PFSK-1 (cell line): Measurements from ENCODE around the gene TTYH2.

Experiments used
- FOXP2 ChIP-seq: optimal IDR thresholded peaks from 2 replicates; pipeline ENCODE3; 2011; ENCODE audit warnings: borderline replicate concordance, control low read depth, inconsistent platforms; ENCODE audit not compliant: insufficient read depth; ENCODE audit errors: extremely low read length, extremely low read depth
- POLR2AphosphoS5 ChIP-seq: IDR thresholded peaks from 2 replicates; pipeline ENCODE4 v1.6.1; 2012; ENCODE audit warnings: low read depth, mild to moderate bottlenecking, control low read depth, low read length, moderate library complexity
- SIN3A ChIP-seq: IDR thresholded peaks from 2 replicates; pipeline ENCODE4 v1.6.1; 2012; ENCODE audit warnings: mild to moderate bottlenecking, low read length, moderate library complexity, borderline replicate concordance; ENCODE audit not compliant: insufficient read depth
- TAF1 ChIP-seq: IDR thresholded peaks from 2 replicates; pipeline ENCODE4 v1.6.1; 2012; ENCODE audit warnings: low read length, control low read depth, borderline replicate concordance; ENCODE audit not compliant: insufficient read depth
- TF ChIP-seq, protein P1 (sequence below), 2 experiments: IDR thresholded peaks; 2 replicates each; pipeline versions ENCODE4 v1.6.1 to v1.8.0; 2011 to 2012; ENCODE audit warnings: low read depth in 2 of 2, low read length in 2 of 2, control low read depth in 1 of 2, inconsistent platforms in 1 of 2, mild to moderate bottlenecking in 1 of 2, moderate library complexity in 1 of 2; ENCODE audit not compliant: insufficient read depth in 1 of 2

The TTYH2 gene

DNA sequence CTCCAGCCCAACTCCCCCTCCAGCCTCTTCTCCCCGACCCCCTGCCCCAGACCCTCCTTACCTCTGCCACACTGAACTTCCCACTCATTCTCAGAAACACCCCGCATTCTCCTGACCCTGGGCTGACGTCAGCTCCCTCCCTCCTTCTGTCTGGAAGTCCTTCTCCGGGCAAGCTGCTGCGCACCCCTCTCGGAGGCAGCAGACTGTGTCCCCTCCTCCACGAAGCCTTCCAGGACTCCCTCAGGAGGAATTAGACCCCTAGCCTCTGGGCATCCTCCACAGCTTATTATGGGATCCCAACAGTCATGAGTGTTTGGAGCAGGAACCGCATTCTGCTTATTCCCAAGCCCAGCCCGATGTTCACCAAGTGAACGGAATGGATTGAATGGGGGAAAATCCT is 13.3 kb upstream of the TTYH2 start:
- TF ChIP-seq, protein P1, sequence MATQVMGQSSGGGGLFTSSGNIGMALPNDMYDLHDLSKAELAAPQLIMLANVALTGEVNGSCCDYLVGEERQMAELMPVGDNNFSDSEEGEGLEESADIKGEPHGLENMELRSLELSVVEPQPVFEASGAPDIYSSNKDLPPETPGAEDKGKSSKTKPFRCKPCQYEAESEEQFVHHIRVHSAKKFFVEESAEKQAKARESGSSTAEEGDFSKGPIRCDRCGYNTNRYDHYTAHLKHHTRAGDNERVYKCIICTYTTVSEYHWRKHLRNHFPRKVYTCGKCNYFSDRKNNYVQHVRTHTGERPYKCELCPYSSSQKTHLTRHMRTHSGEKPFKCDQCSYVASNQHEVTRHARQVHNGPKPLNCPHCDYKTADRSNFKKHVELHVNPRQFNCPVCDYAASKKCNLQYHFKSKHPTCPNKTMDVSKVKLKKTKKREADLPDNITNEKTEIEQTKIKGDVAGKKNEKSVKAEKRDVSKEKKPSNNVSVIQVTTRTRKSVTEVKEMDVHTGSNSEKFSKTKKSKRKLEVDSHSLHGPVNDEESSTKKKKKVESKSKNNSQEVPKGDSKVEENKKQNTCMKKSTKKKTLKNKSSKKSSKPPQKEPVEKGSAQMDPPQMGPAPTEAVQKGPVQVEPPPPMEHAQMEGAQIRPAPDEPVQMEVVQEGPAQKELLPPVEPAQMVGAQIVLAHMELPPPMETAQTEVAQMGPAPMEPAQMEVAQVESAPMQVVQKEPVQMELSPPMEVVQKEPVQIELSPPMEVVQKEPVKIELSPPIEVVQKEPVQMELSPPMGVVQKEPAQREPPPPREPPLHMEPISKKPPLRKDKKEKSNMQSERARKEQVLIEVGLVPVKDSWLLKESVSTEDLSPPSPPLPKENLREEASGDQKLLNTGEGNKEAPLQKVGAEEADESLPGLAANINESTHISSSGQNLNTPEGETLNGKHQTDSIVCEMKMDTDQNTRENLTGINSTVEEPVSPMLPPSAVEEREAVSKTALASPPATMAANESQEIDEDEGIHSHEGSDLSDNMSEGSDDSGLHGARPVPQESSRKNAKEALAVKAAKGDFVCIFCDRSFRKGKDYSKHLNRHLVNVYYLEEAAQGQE (IDR thresholded peaks at IDR 0.05; ENCODE audit: insufficient read depth in 1 of 2, low read depth in 2 of 2, low read length in 2 of 2) = no peak
- TF ChIP-seq FOXP2 (no peak), TAF1 (no peak), POLR2AphosphoS5 (no peak), SIN3A (no peak)

DNA sequence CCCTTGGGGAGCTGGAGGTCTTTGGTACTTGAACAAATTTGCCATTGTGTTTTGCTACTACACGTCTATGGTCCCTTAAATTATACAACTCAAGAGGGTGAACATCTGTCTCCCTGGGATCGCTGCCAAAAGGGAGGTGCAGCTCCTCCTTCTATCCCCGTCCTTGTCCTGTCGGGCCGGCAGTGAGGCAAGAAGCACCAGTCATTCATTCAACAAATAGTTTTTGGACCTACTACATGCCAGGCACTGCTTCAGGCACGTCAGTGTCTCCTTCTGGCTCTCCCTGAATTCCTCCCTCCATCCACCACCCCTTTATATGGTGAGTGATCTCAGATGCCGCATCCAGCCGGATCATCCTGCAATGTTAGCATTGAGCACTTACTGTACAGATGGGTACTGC is 12.1 kb upstream of the TTYH2 start:
- TF ChIP-seq POLR2AphosphoS5 (no peak), FOXP2 (no peak), SIN3A (no peak), TAF1 (no peak)
- TF ChIP-seq, protein P1 (IDR thresholded peaks at IDR 0.05; ENCODE audit: insufficient read depth in 1 of 2, low read depth in 2 of 2, low read length in 2 of 2) = no peak

DNA sequence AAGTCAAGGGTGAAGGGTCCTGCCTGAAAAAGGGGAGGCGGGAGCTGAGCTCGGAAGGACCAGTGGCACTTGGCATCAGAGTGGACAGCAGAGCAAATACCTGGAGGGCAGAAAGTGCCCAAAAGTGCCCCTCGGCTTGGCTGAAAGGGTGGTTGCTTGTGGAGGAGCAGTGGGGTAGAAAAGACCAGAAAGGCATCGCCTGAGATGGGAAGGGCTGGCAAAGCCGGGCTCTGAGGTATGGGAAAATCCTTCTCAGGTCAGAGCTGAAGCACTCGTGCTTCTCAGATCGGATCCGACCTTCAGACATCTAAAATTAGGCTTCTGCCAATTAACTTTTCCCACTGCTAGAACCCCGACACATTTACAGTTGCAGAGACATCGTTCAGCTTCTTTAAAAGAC is 11.4 kb upstream of the TTYH2 start:
- no peak for TF ChIP-seq SIN3A
- TF ChIP-seq FOXP2 = no peak
- no peak for TF ChIP-seq POLR2AphosphoS5
- TF ChIP-seq TAF1 = no peak
- TF ChIP-seq, protein P1 (IDR thresholded peaks at IDR 0.05; ENCODE audit: insufficient read depth in 1 of 2, low read depth in 2 of 2, low read length in 2 of 2) = no peak

DNA sequence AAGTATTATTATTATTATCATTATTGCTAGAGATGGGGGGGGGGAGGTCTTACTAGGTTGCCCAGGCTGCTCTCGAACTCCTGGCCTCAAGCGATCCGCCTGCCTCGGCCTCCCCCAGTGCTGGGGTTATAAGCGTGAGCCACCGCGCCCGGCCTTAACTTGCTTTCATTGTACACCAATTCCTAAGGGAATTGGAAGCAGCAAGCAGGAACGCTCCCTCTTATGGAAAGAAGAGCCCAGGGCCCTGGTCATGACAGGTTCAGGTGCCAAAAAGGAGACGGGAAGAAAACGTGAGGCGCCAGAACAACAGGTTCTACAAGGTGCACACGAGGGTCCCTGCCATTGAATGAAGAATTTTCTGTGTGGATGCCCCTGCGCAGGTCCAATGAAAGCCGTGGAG is 10.4 kb upstream of the TTYH2 start:
- TF ChIP-seq POLR2AphosphoS5 (no peak), FOXP2 (no peak), SIN3A (no peak), TAF1 (no peak)
- TF ChIP-seq, protein P1 (IDR thresholded peaks at IDR 0.05; ENCODE audit: insufficient read depth in 1 of 2, low read depth in 2 of 2, low read length in 2 of 2) = no peak

DNA sequence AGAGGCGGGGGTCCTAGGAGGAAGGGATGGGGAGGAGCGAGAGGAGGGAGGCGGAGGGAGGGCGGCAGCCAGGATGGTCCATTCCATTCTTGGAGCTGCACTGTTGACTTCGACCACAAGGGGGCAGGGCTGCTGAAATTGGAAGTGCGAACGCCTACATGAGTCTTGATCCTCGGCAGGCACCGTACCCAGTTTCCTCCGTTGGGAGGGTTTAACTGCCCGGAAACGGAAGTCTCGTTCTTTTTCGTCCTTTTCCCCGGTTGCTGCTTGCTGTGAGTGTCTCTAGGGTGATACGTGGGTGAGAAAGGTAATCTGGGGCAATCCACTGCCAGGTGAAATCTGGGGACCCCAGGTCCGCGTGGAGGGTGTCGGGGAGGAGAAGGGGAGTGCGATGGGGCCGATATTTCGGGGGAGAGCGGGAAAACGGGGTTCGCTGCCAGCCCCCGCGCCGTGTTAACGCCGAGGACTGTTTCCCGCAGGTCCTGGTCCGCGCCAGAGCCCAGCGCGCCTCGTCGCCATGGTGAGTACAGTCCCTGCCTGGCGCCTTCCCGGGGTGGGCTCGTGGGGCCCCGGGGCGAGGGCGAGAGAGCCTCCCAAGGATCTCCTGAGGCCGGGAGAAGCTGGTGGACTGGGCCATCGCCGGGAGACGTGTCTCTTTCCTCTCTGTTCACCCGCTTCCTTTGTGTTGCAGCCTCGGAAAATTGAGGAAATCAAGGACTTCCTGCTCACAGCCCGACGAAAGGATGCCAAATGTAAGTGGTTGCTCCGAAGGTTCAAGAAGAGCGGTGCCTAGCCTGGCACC is 9.7 kb upstream of the TTYH2 start, which contains the start of gene RPL38:
TSS of gene RPL38 (plus strand) at position 240 of the 802 bp plus-strand sequence. CDS start at position 518, 278 bp downstream.
- TF ChIP-seq, protein P1 (IDR thresholded peaks at IDR 0.05; ENCODE audit: insufficient read depth in 1 of 2, low read depth in 2 of 2, low read length in 2 of 2) = peak; percentile 70 to 79; a peak in 3 of 4 replicates
- peak; percentile 100 for TF ChIP-seq TAF1
- TF ChIP-seq FOXP2 = peak; percentile 77
- peak; percentile 99 for TF ChIP-seq POLR2AphosphoS5
- TF ChIP-seq SIN3A = peak; percentile 89; the same call in 1 of the 2 replicates
